NCI-H69 (cell line): ENCODE data around the gene RRP1.

Source experiments
- DNase-seq: peaks from one replicate; lab custom pipeline; 2025; lab: John Stamatoyannopoulos, UW

Gene RRP1

GRCh38 chr21:43775795-43776430 is 13.5 kb upstream of the RRP1 start, which contains the start of gene CSTB:
Gene CSTB, minus strand, starts transcription at chr21:43776308. Its CDS starts 39 bp downstream, at chr21:43776269.
- DNase-seq, result peak; percentile 90

- no peak for DNase-seq
Measured at GRCh38 chr21:43777953-43778352, 11.4 kb upstream of the RRP1 start.

- DNase-seq, result no peak
Measured at GRCh38 chr21:43778469-43779335, 10.7 kb upstream of the RRP1 start.

GRCh38 chr21:43779660-43780059 is 9.7 kb upstream of the RRP1 start:
- peak; percentile 57 for DNase-seq

- no peak for DNase-seq
Measured at GRCh38 chr21:43781846-43782245, 7.5 kb upstream of the RRP1 start.

- DNase-seq, result no peak
Measured at GRCh38 chr21:43782431-43783097, 6.8 kb upstream of the RRP1 start.

- no peak for DNase-seq
Measured at GRCh38 chr21:43783098-43783700, 6.2 kb upstream of the RRP1 start.

GRCh38 chr21:43785134-43785533 is 4.2 kb upstream of the RRP1 start:
- no peak for DNase-seq

- DNase-seq, result no peak
Measured at GRCh38 chr21:43786300-43786806, 3.0 kb upstream of the RRP1 start.

GRCh38 chr21:43786807-43787440 is 2.5 kb upstream of the RRP1 start:
- DNase-seq, result no peak

GRCh38 chr21:43790010-43790524 is 690 bp downstream of the RRP1 start:
- DNase-seq, result peak; percentile 52

GRCh38 chr21:43792406-43792805 is 3.0 kb downstream of the RRP1 start:
- no peak for DNase-seq

GRCh38 chr21:43793243-43793642 is 3.9 kb downstream of the RRP1 start:
- DNase-seq, result no peak

- no peak for DNase-seq
Measured at GRCh38 chr21:43794311-43794710, 4.9 kb downstream of the RRP1 start.

GRCh38 chr21:43794857-43795256 is 5.5 kb downstream of the RRP1 start:
- no peak for DNase-seq

GRCh38 chr21:43797415-43797814 is 8.0 kb downstream of the RRP1 start:
- no peak for DNase-seq

GRCh38 chr21:43797925-43798715 is 8.7 kb downstream of the RRP1 start:
- DNase-seq, result no peak

- DNase-seq, result no peak
Measured at GRCh38 chr21:43799301-43799840, 10.0 kb downstream of the RRP1 start.

GRCh38 chr21:43800124-43800523 is 10.7 kb downstream of the RRP1 start:
- no peak for DNase-seq

- DNase-seq, result no peak
Measured at GRCh38 chr21:43800566-43800965, 11.2 kb downstream of the RRP1 start.
